Measurements from ENCODE around the gene COG7. TPM values are rescaled to one million over a fixed set of nuclear protein-coding genes. Genes with fewer than 3 reads are reported as not detected.

The COG7 gene
- total RNA-seq, 2 donors from 2014 or later: 31.4 to 40.0 TPM

- no peaks in the 10 kb centered on the region for H3K36me3 ChIP-seq
- no peaks in the 10 kb centered on the region for H3K27me3 ChIP-seq
- intact Hi-C loops (cut with DNase I): loop anchor here (10.0 kb wide), 1 partner anchor 71 kb away; no protein-coding TSS in a partner anchor
- no peak for TF ChIP-seq CTCF (IDR thresholded peaks at IDR 0.05)
- H3K27ac ChIP-seq: no peak overlapping the region
- H3K4me1 ChIP-seq: no peaks in the 10 kb centered on the region
- H3K9me3 ChIP-seq: no peaks in the 10 kb centered on the region
- no peak overlapping the region for H3K4me3 ChIP-seq
- H3K9ac ChIP-seq (ENCODE audit: low read depth in 2 of 2, low read length in 2 of 2): no peak overlapping the region
- no peak for DNase-seq
Measured at GRCh38 chr16:23343643-23344612, 109.1 kb downstream of the COG7 start.

- DNase-seq: peak; percentile 66
- Histone ChIP-seq H3K36me3 (no peaks in the 10 kb centered on the region), H3K9me3 (no peaks in the 10 kb centered on the region), H3K27ac (peak overlapping the region; percentile 2), H3K9ac (ENCODE audit: low read depth in 2 of 2, low read length in 2 of 2) (no peak overlapping the region), H3K27me3 (no peaks in the 10 kb centered on the region), H3K4me3 (no peak overlapping the region), H3K4me1 (no peaks in the 10 kb centered on the region)
- no peak for TF ChIP-seq CTCF (IDR thresholded peaks at IDR 0.05)
- intact Hi-C loops (cut with DNase I): loop anchor here (10.0 kb wide), 1 partner anchor 73 kb away; no protein-coding TSS in a partner anchor
Measured at GRCh38 chr16:23342083-23342640, 110.8 kb downstream of the COG7 start.

- intact Hi-C loops (cut with DNase I): loop anchor here (10.0 kb wide), 1 partner anchor 75 kb away; no protein-coding TSS in a partner anchor
- no peaks in the 10 kb centered on the region for H3K36me3 ChIP-seq
- H3K4me1 ChIP-seq: no peaks in the 10 kb centered on the region
- H3K4me3 ChIP-seq: no peak overlapping the region
- no peak overlapping the region for H3K9ac ChIP-seq (ENCODE audit: low read depth in 2 of 2, low read length in 2 of 2)
- no peak for DNase-seq
- H3K27me3 ChIP-seq: no peaks in the 10 kb centered on the region
- H3K9me3 ChIP-seq: no peaks in the 10 kb centered on the region
- H3K27ac ChIP-seq: no peak overlapping the region
- no peak for TF ChIP-seq CTCF (IDR thresholded peaks at IDR 0.05)
Measured at GRCh38 chr16:23339787-23340186, 113.2 kb downstream of the COG7 start.

Other genes with a start within 250 kb of the COG7 start
- 10 to 100 TPM; 27.7 to 94.7 TPM for gene SCNN1B, start 150.9 kb downstream of the COG7 start, total RNA-seq
- 10 to 100 TPM; 45.3 to 48.0 TPM for gene GGA2, start 57.3 kb upstream of the COG7 start, total RNA-seq
- 10 to 100 TPM; 12.3 to 28.7 TPM for gene EARS2, start 104.2 kb upstream of the COG7 start, total RNA-seq
- 10 to 100 TPM; 32.4 to 62.4 TPM for gene UBFD1, start 104.5 kb upstream of the COG7 start, total RNA-seq
- gene NDUFAB1, start 143.1 kb upstream of the COG7 start, total RNA-seq: 100 to 1,000 TPM; 136 to 212 TPM
- 10 to 100 TPM in 1 of 2 donors, 1 to 10 TPM in 1; 8.2 to 13.3 TPM for gene PALB2, start 188.1 kb upstream of the COG7 start, total RNA-seq
- 10 to 100 TPM; 61.5 to 62.1 TPM for gene DCTN5, start 188.3 kb upstream of the COG7 start, total RNA-seq
- 10 to 100 TPM; 17.6 to 84.7 TPM for gene PLK1, start 225.7 kb upstream of the COG7 start, total RNA-seq